BJ (cell line): ENCODE measurements around the gene ANO6. TPM values are rescaled to one million over a fixed set of nuclear protein-coding genes. Genes with fewer than 3 reads are reported as not detected.

Experiments used
- CTCF ChIA-PET: fragments of 350-600 bp; formaldehyde crosslinking; extraction: SDS; loops from one replicate; lab custom pipeline; 2021; ENCODE audit warnings: antibody characterized with exemption, inconsistent platforms; lab: Yijun Ruan, JAX
- POLR2A ChIA-PET: fragments of 300-600 bp; sonication (Branson Sonifier 250); formaldehyde crosslinking; extraction: SDS; loops from one replicate; lab custom pipeline; 2021; ENCODE audit warnings: antibody characterized with exemption; lab: Charles Lee
- DNase-seq: peaks from one replicate; pipeline ENCODE4 v3.0.0-alpha.2; 2011; ENCODE audit warnings: low read depth
- H3K27me3 ChIP-seq: 2 replicates; pipeline ENCODE4 v1.6.0; 2011; ENCODE audit warnings: low read length; ENCODE audit not compliant: control insufficient read depth, insufficient read depth
- H3K36me3 ChIP-seq: 2 replicates; pipeline ENCODE4 v1.5.1; 2011; ENCODE audit warnings: low read length; ENCODE audit not compliant: control insufficient read depth, insufficient read depth
- H3K4me3 ChIP-seq: 2 replicates; pipeline ENCODE4 v1.5.1; 2011; ENCODE audit warnings: low read depth, mild to moderate bottlenecking, control low read depth, low read length
- CTCF ChIP-seq: IDR thresholded peaks from 2 replicates; pipeline ENCODE4 v1.5.1; 2011; ENCODE audit warnings: low read depth, mild to moderate bottlenecking, control low read depth, inconsistent platforms, low read length, moderate library complexity; ENCODE audit not compliant: insufficient read depth
- polyA plus RNA-seq: library from polyadenylated mRNA; depleted of rRNA; stranded (reverse); fragments of >200 nt; gene quantifications from 2 replicates; pipeline ENCODE4 v1.2.3, GENCODE V29; 2011

ANO6 gene
- polyA plus RNA-seq, 1 experiment, result 45.8 TPM

GRCh38 chr12:45276154-45276755 lies 60.4 kb downstream of the ANO6 start:
- TF ChIP-seq CTCF, result no peak
- ChIA-PET CTCF (interaction anchor here (0.9 to 1.5 kb wide), 3 partner anchors 51 to 91 kb away, joined by 3 to 4 read pairs (median 3); partner anchors contain the start of gene ANO6), POLR2A (no interaction called here)

GRCh38 chr12:45278447-45278846 lies 62.6 kb downstream of the ANO6 start:
- TF ChIP-seq CTCF, result no peak
- no peaks in the 10 kb centered on the region for H3K27me3 ChIP-seq
- no peaks in the 10 kb centered on the region for H3K36me3 ChIP-seq
- ChIA-PET POLR2A (no interaction called here), CTCF (interaction anchor here (1.4 kb wide), 1 partner anchor 19 kb away, joined by 3 read pairs; no protein-coding TSS in a partner anchor)
- no peak overlapping the region for H3K4me3 ChIP-seq
- no peak for DNase-seq

More at GRCh38 chr12:45276154-45276755, 60.4 kb downstream of the ANO6 start:
- H3K27me3 ChIP-seq, result no peaks in the 10 kb centered on the region
- H3K36me3 ChIP-seq, result no peaks in the 10 kb centered on the region
- DNase-seq, result no peak
- no peak overlapping the region for H3K4me3 ChIP-seq

GRCh38 chr12:45279931-45280830 lies 64.3 kb downstream of the ANO6 start:
- POLR2A ChIA-PET, result no interaction called here
- no peak for TF ChIP-seq CTCF
- Histone ChIP-seq H3K27me3 (no peaks in the 10 kb centered on the region), H3K4me3 (no peak overlapping the region), H3K36me3 (no peaks in the 10 kb centered on the region)
- DNase-seq, result no peak
- CTCF ChIA-PET, result interaction anchor here (0.9 kb wide), 1 partner anchor 45 kb away, joined by 4 read pairs; no protein-coding TSS in a partner anchor

GRCh38 chr12:45281994-45282393 lies 66.1 kb downstream of the ANO6 start:
- no peak for DNase-seq
- ChIA-PET CTCF (interaction anchor here (0.7 kb wide), 1 partner anchor 13 kb away, joined by 3 read pairs; no protein-coding TSS in a partner anchor), POLR2A (no interaction called here)
- TF ChIP-seq CTCF, result no peak
- no peak overlapping the region for H3K4me3 ChIP-seq
- H3K27me3 ChIP-seq, result no peaks in the 10 kb centered on the region
- no peaks in the 10 kb centered on the region for H3K36me3 ChIP-seq

- H3K36me3 ChIP-seq, result no peaks in the 10 kb centered on the region
- no peak for TF ChIP-seq CTCF
- ChIA-PET CTCF (no interaction called here), POLR2A (no interaction called here)
- H3K27me3 ChIP-seq, result no peaks in the 10 kb centered on the region
- no peak overlapping the region for H3K4me3 ChIP-seq
- no peak for DNase-seq
These were observed 66.5 kb downstream of the ANO6 start for GRCh38 chr12:45282411-45282810.
